ENCODE results near the gene GMEB2.

Gene GMEB2

DNA sequence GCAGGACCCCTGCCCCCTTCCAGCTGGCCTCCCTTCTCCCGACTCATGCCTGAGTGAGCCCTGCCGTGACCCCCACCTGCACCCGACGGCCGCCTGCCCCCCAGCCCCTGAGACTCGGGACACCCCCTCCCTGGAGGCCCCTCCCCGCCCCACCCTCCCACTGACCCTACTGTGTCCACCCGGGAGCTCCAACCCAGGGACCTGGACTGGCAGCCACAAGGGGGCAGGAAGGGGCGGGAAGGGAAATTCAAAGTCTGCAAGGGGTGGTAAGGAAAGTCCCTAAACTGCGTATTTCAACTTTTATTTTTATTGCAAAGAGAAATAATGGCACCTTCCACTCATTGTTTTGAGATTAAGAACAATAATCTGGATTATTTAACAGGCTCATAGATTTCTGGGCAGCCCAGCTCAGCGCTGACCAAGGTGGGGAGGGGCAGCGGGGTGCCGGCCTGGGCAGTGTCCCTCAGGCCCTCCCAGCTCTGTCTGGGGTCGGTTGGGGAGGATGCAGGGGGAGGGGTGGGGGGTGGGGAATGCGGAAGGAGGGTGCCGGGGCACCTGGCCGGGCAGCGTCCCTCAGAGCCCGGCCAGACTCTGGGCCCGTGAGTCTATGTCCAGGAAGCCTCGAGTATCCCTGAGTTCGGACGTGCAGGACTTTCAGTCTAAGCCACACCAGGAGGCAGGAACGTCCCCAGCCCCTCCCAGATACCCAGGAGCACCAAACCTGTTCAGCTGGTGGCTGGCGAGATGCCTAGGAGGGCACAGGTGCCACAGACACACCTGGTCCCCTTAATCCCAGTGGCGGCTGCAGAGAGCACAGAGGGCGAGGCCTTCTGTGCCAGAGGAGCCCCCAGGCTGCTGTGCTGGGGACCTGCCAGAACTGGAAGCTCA, 88.5 kb downstream of the GMEB2 start:
- POLR2A ChIA-PET = interaction anchor here (0.8 to 2.1 kb wide), 10 partner anchors 11 to 327 kb away, joined by 3 to 6 read pairs (median 4); partner anchors contain the start of genes ARFRP1, GMEB2, PPDPF and RTEL1
- DNase-seq (ENCODE audit: extremely low spot score) = no peak
- CTCF ChIA-PET = interaction anchor here (0.8 to 1.7 kb wide), 5 partner anchors 8 to 435 kb away, joined by 3 to 7 read pairs (median 5); partner anchors contain the start of genes PPDPF and RTEL1
- no peak for TF ChIP-seq BHLHE40 (IDR thresholded peaks at IDR 0.05; ENCODE audit: borderline replicate concordance)
- no peak for TF ChIP-seq CTBP1 (IDR thresholded peaks at IDR 0.05; ENCODE audit: borderline replicate concordance)
- no peak for TF ChIP-seq FOXM1 (IDR thresholded peaks at IDR 0.05; ENCODE audit: borderline replicate concordance)
- no peak for TF ChIP-seq TARDBP (IDR thresholded peaks at IDR 0.05)
- TF ChIP-seq FOXK2 (IDR thresholded peaks at IDR 0.05) = no peak
- no peak for TF ChIP-seq FOXA1 (IDR thresholded peaks at IDR 0.05)
- no peak for TF ChIP-seq HDGF (IDR thresholded peaks at IDR 0.05; ENCODE audit: borderline replicate concordance)
- TF ChIP-seq ELF4 (IDR thresholded peaks at IDR 0.05) = no peak
- no peak for TF ChIP-seq LEF1 (IDR thresholded peaks at IDR 0.05; ENCODE audit: borderline replicate concordance)
- TF ChIP-seq NFRKB (IDR thresholded peaks at IDR 0.05) = no peak
- TF ChIP-seq, protein P1, sequence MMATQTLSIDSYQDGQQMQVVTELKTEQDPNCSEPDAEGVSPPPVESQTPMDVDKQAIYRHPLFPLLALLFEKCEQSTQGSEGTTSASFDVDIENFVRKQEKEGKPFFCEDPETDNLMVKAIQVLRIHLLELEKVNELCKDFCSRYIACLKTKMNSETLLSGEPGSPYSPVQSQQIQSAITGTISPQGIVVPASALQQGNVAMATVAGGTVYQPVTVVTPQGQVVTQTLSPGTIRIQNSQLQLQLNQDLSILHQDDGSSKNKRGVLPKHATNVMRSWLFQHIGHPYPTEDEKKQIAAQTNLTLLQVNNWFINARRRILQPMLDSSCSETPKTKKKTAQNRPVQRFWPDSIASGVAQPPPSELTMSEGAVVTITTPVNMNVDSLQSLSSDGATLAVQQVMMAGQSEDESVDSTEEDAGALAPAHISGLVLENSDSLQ (IDR thresholded peaks at IDR 0.05) = no peak
- TF ChIP-seq SUZ12 (IDR thresholded peaks at IDR 0.05) = no peak
- no peak for TF ChIP-seq SP1 (IDR thresholded peaks at IDR 0.05)
